GM19397 (cell line): ENCODE measurements around the gene CSNK2A2.

ENCODE experiments used
- ATAC-seq: cut with Tn5 transposase; IDR thresholded peaks from one replicate; pipeline ENCODE4 v1.9.1; 2021; ENCODE audit warnings: mild to moderate bottlenecking, moderate library complexity; ENCODE audit not compliant: unreplicated experiment

Gene CSNK2A2

DNA sequence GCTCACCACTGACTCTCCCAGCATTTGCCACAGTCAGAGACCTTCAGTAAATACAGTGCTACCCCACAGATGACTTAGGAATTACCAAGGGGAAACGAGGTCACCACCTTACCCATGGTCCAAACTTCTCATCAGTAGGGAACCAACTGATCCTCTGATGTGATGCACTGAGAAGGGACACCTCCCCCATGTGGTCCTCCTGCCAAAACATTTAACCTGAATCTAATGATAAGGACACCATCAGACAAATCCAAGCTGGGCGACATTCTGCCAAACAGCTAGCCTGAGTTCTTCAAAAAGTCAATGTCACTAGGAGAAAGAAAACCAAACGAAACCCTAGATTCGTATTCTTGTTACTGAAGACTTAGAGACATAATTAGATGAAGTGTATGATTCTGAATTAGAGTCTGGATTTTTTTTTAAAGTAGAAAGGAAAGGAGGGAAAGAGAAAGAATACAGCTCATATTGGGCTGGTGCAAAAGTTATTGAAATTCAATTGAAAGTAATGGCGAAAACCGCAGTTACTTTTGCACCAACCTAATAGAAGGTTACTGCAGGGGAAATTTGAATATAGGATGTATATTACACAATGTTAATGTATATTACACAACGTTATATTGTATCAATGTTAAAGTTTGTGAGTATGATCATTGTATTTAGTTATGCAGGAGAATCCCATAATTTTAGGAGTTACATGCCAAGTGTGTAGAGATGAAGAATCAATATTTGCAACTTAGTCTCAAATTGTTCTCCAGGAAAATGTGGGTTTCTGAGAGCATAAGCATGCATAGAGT, 2.3 kb upstream of the CSNK2A2 start:
- no peak for ATAC-seq

- ATAC-seq: no peak
Measured at GRCh38 chr16:58198803-58199411, 1.0 kb upstream of the CSNK2A2 start.

GRCh38 chr16:58197314-58198012, 443 bp downstream of the CSNK2A2 start:
- peak; percentile 19 for ATAC-seq

DNA sequence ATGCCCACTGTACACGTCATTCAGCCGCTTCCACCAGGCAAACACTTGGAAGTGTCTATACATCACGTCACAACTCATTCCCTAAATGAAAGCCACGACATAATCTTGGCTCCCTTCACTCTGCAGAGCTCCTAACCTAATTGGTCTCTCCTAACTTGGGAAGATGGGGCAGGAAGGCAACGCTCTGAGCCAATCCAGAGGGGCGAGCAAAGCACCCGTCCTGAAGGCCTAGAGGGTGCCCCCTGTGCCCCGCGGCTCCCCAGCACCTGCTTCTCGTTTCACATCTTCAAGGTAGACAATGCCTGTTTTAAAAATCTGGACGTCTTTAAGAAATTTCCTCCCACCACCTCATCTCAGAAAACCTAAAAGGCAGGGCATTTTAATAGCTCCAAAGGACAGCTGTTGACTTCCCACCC, 1.0 kb downstream of the CSNK2A2 start:
- ATAC-seq: no peak

DNA sequence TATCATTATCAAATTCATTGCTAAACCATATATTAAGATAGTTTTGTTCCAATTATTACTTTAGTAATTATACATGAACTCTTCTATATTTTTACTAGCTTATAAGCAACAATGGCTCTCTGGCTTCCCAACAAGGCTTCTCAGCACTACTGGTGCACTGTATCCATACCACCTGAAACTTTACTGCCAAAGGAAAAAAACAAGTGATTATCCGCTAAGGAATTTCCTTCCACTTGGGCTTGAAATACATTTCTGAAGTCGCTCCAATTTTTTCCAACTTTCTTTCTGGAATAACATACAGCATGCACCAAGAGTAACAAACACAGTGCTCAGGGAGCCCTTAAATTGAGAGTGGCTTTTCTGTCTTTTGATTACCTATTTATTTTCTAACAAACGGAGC, 2.1 kb downstream of the CSNK2A2 start:
- no peak for ATAC-seq

- ATAC-seq: no peak
Measured at GRCh38 chr16:58195344-58195743, 2.6 kb downstream of the CSNK2A2 start.

GRCh38 chr16:58194790-58195189, 3.1 kb downstream of the CSNK2A2 start:
- ATAC-seq: no peak

DNA sequence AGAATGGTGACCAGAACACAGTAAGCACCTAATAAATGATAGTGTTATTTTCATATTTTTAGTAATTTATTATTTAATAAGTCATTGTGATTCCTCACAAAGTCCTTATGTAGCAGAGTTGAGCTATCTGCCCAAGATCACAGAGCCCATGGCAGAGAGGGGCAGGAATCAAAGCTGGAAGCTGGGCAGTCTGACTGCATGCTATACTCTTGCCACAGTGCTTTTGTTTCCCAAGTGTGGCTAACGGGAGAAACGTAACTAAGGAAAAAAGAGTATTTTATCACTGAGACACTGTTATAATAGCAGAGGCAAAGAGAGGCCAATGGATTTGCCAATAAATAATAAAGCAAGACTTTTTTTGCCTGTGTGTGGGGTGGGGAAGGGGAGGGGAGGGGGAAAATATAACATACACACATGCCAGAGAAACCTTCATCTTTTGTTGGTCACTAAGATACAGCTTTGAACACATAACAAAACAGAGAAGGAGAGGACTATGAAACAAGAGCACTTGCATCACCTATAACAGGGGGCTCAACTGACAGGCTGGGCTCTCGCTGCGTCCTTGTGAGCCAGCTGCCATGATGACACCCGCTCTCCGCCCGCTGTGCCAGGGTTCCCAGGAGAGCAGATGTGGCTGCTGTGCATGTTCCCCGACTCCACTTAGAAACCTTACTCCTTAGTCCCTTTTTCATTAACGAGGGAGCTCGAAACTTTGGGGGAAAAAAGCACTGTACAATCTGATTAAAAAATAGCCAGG, 10.1 kb downstream of the CSNK2A2 start:
- ATAC-seq: no peak

- no peak for ATAC-seq
Measured at GRCh38 chr16:58187092-58187491, 10.8 kb downstream of the CSNK2A2 start.

DNA sequence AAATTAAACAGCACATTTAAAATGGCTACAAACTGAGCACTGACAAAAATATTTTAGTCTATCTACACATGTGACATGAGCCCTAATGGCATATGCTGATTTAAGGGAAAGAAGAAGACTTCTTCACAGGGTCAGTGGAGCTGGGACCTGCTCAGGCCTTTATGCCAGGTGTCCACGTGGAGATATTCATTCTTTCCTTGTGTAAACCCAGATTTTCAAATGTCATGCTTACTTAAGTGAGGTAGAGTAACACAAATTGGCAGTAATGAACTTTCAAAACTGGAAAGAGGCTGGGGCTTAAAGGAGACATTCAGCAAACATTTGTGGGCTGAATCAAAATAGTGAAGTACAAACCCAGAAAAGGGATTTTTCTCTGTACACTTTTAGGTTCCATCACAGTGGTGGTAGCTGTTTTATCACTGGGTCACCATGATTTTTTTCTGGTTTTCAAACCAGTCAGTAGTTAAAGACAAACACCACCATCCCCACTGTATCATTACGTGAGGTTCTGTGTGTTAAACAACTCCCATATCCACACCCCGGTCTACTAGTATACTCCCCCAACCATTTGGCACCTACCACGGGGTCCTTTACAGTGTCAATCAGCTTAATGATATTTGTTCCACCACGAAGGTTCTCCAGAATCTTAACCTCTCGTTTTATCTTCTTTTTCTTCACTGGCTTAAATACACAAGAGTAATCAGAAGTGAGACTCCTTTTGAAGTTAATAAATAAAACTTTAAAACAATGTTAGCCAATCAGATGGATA, 11.5 kb downstream of the CSNK2A2 start:
- no peak for ATAC-seq

DNA sequence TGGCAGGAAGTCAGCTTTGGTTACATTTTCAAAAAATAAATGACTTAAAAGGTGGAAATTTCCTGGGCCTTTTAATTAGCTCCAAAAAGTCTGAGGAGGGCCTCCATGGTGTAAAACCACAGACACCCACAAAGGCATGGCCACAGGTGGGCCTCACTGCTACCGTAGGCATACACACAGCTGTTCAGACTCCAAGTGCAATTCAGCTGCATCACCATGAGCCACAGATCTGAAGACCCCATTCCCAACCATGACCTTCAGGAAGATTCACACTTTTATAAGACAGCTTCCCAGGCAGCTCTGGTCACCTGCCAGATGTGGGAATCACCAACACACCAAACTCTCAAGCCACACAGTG, 20.6 kb downstream of the CSNK2A2 start:
- no peak for ATAC-seq

GRCh38 chr16:58176608-58177352, 21.1 kb downstream of the CSNK2A2 start:
- ATAC-seq: no peak

- ATAC-seq: no peak
Measured at GRCh38 chr16:58170223-58170622, 27.7 kb downstream of the CSNK2A2 start.

DNA sequence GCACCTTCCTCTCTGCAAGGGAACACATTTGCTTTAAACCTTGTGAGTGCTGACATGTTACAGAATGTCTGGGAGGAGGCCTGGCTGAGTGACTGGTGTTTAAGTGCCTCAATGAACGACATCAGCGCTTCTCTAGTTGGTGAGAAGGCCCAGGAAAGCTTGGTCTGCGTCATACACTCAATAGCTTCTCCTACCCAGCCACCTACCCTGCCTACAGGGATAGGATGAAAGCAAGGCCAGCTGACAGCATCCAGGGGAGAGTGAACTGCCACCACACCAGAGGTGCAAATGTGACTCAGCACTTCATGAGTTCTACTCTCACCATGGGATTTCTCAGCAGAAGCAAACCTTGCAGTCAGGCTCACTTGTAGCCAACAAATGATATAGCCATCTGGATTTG, 37.1 kb downstream of the CSNK2A2 start:
- ATAC-seq: no peak

GRCh38 chr16:58158725-58159124, 39.2 kb downstream of the CSNK2A2 start:
- ATAC-seq: no peak

GRCh38 chr16:58157951-58158540, 39.9 kb downstream of the CSNK2A2 start:
- ATAC-seq: no peak

GRCh38 chr16:58157239-58157638, 40.7 kb downstream of the CSNK2A2 start:
- ATAC-seq: no peak

DNA sequence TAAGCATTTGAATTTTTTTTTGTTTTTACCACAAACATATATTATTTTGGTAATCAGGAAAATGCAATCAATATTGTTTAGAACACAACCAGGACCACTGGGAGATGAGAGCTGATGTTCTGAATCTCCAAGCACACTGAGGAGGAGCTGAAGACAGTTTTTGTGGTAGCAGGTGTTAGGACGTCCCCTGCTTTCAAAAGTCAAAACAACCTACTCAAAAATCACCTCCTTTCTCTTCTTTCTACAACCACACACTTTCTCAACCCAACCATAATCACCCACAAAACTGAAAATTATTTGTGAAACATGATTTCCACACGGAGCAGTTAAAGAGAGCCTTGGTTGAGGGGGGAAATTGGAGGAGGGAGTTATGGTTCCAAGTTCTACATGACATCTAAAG, 42.1 kb downstream of the CSNK2A2 start:
- ATAC-seq: no peak

DNA sequence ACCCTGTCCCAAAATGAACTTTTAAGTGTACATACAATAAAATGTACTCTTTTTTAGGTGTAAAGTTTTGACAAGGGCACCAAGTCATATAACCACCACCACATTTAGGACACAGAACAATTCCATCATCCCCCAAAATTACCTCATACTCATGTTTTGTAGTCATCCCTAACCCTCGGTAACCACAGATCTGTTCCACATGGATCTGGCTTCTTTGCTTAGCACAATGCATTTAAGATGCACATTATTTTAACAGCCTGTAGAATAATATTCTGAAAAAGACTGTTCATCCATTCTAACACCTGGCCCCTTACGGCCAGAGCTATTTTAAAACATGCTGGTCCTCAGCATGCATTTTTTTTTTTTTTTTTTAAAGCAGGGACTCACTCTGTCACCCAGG, 43.6 kb downstream of the CSNK2A2 start:
- ATAC-seq: no peak
